Central memory CD4-positive, alpha-beta T cell (primary cell): ENCODE data around the gene ADA.

Experiments
- DNase-seq: peaks from one replicate; pipeline ENCODE4 v3.0.0; 2022

ADA gene

DNA sequence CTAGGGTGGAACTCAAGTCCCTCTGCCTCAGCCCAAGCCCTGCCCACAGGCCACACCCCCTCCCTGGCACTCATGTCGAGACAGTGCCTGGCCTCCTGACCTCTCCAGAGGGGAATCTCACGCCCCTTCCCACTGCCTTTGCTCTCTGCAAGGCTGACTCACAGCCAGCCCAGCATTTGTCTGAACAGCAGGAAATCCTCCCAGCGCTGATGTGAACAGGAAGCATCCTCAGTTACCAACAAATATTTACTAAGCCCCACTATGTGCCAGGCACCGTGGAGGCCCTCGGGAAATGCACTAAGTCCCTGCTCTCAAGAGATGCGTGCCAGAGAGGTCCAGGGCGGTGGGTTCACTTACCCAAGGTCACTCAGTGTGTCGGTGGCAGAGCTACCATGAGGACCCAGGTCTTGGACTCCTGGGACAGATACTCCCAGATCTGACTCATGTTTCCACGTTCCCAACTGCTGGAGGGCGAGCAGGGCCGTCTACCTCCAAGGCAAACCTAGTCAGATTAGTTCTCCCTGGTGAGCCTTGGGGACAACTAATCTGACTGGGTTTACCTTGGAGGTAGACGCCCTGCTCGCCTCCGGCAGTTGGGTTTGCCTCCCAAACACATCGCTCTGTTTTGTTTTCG lies 7.8 kb downstream of the ADA start:
- peak; percentile 70 for DNase-seq

DNA sequence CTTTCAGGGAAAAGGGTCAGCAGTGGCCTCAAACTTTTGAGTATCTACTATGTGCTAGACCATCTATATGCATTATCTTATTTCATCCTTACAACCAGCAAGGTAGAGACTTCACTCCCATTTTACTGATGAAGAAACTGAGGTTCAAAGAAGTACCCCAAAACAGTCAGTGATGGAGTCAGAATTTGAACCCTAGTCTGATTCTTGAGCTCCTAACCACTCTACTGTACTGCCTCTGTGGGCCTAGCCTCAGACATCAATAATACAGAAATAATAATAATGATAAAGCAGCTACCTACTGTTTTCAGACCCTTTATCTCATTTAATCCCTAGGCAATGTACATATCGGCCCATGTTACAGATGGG lies 8.4 kb downstream of the ADA start:
- DNase-seq = no peak

DNA sequence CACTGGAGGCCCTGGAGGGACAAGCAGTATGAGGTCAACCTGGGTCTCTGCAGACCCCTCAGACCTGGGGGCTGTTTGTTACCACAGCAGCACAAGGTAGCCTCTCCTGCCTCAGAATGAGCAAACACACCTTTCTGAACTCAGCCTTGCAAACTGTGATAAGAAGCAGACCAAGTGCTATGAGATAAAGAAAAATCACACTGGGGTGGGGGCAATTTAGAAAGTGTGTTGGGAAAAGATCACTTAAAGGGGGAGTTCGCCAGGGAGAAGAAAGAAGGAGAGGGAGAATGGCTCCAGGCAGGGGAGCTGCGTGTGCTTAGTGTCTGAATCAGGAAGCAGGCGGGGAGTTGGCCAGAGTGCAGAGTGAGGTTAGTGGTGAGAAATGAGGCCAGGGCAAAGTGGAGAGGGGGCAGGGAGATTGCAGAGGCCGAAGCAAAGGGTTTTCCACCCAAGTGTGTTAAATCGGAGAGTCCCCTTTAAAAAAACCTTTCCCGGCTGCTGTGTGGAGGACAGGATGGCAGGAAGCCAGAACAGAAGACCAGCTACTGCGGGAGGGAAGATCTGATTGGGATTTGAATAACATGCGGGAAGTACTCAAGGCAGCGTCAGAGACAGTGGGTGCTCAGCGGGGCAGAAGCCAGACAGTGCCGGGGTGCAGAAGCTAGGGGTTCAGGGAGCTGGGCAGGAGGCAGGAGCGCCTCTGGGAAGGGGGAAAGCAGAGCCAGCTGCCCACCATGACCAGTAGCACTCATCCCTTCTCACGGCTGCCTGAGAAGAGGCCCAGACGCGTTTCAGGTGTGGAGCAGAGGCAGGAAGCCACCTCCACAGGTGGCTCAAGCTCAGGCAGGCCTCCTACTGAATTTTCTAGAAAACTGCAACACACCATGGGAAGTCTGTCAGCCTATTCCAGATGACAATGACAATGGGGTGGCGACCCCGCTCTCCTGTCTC lies 9.0 kb downstream of the ADA start:
- DNase-seq = peak; percentile 41

DNA sequence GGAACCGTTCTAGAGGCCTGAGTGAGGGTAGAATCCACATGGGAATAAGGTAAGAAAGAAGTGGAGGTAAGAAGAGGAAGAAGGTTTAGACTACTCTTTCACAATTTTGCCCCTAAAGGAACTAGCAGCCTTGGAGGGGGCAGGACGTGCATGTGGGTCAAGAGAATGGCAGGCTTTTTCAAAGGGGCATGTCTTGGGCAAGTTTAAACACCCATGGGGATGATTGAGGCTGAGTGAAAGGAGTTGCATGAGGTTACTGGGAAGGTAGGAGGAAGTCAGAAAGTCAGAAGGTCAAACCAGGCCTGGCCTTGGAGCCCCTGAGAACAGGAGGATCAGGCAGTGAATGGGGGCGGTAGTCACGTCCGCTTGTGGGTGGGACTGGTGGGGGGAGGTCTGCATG lies 10.2 kb downstream of the ADA start:
- DNase-seq = no peak

DNA sequence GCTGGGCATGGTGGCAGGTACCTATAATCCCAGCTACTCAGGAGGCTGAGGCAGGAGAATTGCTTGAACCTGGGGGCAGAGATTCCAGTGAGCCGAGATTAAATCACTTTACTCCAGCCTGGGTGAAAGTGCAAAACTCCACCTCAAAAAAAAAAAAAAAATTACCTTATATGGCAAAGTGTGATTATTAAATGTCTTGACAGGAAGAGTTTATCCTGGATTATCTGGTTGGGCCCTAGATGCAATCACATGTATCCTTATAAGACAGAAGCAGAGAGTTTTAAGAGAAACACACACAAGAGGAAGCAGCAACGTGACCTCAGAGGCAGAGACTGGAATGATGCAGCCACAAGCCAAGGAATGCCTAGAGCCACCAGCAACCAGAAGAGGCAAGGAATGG lies 11.0 kb downstream of the ADA start:
- no peak for DNase-seq

DNA sequence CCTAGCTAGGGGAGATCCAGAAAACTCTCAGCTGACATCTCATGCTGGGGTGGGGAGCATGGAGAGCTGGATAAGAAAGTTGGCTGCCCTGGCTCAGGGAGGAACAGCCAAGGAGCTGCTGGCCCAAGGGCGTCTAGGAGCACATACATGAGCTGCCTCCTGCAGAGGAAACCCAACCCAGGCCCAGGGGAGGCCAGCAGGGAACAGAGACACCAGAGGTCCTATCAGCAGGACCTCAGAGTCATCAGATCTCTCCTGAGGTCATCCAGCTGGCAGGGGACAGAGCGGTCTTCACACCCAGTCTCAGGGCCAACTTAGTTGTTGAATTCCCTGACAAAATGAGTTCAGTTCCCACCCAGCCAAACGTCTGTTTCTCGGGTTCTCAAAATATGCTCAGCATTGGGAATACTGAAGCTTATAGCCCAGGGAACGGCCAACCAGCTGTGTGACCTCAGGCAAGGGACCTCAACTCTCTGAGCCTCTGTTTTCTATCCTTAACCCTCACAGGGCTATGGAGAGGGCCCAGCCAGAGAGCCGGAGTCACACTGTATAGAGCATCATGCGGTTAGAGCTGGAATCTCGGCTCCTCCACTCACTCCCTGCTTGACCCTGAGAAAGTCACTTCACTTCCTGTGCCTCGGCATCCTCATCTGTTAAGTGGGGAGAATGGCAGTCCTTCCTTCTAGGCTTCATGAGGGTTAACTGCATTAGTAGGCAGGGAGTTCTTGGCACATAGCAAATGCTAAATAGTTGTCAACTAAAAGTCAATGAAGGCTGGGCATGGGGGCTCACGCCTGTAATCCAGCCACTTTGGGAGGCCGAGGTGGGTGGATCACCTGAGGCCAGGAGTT lies 13.8 kb downstream of the ADA start:
- DNase-seq = no peak

DNA sequence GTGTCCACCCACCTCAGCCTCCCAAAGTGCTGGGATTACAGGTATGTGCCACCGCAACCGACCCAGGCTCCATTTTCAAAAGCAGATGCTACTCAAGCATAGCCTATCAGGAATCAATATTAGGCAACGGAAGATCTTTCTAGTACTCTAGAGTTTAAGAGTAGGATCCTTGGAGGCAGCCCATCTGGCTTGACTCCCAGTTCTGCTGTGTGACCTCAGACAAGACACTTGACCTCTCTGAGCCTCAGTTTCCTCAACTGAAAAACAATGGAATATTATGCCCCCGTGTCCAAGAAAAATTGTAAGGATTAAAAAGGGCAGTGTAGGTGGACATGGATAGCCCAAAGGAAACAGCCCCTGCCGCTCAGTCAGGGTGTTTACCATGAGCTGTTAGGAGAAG lies 14.5 kb downstream of the ADA start:
- no peak for DNase-seq

DNA sequence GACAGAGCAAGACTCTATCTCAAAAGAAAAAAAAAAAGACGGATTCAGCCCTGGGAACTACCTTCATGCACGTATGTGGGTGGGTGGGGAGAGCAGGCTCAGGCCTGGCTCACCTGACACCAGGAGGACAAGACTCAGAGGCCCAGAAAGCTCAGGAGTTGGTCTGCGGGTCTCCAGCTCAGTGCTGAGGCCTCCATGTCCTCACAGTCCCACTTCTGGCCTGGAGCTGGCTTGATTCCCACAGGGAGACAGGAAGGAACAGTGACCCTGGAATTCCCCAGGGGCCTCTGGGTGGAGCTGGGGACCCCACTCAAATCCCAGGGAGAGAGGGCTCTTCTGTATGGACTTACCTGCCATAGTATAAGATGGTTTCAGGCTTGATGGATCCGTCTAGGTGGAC lies 15.6 kb downstream of the ADA start:
- DNase-seq = no peak

DNA sequence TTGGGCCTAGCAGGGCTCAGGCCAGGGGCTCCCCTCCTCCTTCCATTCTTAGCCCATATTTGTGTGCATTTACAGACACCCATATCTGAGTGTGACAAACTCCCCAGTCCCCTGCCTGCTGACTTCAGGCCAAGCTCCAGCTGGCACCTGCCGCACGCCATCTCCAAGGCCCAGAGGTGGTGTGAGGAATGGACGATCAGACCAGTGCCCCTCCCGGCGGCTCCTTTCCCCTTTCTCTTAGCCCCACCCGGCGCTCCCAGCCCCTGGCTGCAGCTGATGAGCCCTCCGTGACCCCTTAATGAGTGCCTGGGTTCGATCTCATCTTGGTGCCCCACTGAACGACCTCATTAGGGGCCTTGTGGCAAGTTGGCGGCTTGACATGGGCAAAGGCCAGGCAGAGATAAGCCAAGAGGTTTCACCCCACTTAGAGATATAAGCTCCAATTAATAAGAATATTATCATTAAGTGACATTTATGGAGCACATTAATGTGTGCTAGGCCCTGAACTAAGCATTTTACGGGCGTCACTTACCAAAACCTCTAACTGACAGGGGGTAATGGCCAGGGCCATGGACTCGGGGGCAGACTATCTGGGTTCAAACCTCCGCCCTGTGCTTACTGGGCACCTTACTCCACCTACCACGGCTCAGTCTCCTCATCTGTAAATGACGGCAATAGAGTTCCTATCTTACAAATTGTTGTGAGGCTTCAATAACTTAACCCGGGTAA lies 17.5 kb downstream of the ADA start:
- no peak for DNase-seq

DNA sequence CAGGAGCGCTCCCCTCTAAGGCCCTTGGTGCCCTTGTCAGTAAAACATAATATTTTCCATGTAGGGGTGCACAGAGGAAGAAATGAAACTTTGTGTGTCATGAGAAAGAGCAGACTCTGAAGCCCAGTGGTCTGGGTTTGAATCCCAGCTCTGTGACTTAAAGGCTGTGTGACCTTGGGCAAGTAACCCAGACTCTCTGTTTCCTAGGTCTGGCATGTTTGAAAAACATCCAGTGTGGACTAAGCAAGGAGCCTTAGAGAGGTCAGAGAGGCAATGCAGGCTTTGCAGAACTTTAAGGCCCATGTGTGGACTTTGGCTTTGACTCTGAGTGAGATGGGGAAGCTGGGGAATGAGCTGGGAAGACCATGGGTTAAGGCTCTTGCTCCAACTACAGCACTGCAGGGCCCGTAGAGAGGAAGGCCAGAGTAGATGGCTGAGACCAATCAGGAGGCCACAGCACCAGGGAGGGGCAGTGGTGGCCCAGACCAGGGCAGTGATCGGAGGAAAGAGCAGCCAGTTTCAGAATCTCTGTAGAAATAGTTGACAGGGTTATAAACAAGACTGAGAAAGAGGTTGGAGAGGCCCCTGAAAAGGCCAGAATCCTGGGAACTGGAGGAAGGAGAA lies 18.2 kb downstream of the ADA start:
- DNase-seq = no peak

DNA sequence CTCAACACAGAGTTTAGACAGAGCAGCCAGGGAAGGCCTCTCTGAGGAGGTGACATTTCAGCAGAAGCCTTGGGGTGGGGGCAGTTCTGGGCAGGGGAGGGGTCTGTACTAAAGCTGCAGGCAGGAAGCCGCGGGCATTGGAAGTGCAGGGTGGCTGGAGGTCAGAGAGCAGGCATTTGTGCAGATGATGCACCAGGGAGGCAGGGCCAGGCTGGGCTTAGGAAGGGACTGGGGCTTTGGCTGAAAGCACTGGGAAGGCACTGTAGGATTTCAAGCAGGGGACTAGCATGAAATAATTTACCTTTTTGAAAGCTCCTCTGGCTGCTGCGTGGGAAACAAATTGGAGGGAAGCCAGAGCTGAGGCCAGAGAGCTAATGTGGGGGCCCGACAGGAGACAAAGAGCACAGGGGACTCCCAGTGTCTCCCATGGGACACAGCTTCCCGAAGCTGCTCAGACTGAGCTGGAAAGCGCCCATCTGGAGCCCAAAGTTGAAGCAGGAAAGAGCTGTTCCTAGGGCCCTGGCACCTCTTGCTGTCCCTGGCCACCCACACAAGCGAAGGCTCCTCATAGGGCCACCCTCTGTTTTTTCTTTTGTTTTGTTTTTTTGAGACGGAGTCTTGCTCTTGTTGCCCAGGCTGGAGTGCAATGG lies 19.3 kb downstream of the ADA start:
- no peak for DNase-seq

DNA sequence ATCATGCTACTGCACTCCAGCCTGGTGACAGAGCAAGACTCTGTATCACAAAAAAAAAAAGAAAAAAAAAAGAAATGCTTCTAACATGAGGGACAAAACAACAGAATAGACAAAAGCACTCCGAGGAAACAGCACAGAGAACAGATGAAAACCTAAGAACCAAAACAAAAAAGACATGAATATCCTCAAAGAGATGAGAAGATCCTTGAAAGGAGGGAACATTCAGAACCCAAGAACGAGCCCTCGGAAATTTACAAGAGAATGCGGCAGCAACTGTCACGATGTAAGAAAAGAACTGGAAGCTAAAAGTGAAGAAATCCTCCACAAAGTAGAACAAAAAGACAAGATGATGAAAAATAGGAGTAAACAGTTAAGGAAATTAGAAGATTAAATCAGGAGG lies 21.2 kb downstream of the ADA start:
- DNase-seq = no peak

DNA sequence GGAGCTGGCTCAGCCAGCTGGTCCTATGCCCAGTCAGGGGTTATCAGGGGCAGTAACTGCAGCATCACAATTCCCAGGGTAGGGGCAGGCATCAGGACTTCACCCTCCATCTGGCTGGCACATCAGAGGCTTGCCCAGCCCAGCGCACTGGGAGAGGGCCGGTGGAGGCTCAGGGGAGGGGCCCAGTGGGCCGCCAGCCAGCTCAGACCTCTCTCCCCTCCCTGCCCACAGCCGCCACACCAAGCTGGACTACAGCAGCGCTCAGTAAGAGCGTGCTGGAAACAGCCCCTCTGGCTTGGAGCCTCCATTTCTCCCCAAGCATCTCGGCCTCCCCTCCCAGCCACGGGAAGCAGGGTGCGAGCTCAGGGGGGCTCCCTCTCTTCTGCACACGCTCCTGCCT lies 22.0 kb downstream of the ADA start:
- no peak for DNase-seq

DNA sequence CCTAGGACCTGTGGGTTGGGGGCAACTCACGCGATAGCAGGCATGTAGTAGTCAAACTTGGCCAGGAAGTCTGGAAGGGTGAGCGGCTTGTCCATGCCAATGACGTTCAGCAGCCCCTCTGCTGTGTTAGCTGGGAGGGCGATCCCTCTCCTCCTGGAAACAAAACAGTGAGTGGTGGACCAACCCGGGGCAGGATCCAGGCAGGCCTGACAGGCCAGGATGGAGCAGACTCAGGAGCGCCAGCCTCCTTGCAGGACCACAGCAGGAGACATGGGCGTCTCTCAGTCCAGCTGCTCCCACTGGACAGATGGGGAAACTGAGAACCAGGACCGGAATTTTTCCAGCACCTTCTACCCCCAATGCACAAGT lies 22.5 kb downstream of the ADA start:
- no peak for DNase-seq

DNA sequence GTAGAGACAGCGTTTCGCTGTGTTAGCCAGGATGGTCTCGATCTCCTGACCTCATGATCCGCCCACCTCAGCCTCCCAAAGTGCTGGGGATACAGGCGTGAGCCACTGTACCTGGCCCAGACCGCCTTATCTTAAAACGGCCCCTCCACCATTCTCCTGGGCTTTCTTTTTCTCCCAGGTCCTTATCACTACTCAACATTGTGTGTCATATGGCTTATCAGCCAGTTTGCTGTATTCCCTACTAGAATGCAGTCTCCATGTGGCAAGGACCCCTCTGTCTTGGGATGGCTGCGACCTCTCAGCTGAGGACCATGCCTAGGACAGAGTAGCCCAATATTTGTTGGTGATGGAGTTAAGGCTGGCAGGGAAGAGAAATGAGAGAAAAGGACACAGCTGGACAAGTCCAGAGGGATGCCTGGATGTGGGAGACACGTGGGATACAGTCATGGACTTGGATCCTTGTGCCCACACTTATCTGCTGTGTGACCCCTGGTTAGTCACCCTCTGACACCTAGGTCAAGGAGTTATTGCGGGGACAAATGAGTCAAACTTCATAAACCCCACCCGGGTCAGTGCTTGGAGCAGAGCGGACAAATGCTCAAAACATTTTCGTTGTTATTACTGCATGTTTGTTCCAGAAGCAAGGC lies 24.0 kb downstream of the ADA start:
- no peak for DNase-seq

DNA sequence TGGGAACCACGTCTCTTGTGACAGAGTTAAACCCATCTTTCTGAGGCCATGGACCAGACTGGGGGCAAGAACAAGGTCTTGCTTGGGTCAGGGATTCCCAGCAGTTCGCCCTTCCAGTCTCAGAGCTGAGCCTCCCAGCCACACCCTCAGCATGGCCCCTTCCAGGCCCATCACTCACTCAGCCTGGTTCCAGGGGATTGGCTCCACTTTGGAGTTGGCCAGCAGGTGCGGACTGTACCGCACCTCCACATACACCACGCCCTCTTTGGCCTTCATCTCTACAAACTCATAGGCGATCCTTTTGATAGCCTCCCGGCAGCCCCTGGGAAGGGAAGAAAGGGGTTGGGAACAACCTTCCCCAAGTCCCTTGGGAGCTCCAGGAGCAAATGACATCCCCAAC lies 25.2 kb downstream of the ADA start:
- no peak for DNase-seq

DNA sequence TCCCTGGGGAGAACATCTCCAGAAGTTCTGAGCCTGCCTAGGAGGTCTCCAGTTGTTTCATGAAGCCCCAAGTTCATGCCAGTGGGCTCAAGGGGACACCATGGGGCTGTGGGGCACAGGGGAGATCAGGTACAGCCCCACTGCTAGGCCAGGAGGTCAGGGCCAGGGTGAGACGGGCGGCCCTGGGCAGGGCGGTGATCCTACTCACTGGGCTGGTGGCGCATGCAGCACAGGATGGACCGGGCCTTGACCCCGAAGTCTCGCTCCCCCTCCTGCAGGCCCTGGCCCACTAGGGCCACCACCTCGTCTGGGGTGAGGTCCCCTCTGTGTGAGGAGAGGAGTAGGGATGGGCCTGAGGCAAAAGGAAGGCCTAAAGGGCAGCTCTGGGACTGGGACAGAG lies 26.1 kb downstream of the ADA start:
- no peak for DNase-seq

DNA sequence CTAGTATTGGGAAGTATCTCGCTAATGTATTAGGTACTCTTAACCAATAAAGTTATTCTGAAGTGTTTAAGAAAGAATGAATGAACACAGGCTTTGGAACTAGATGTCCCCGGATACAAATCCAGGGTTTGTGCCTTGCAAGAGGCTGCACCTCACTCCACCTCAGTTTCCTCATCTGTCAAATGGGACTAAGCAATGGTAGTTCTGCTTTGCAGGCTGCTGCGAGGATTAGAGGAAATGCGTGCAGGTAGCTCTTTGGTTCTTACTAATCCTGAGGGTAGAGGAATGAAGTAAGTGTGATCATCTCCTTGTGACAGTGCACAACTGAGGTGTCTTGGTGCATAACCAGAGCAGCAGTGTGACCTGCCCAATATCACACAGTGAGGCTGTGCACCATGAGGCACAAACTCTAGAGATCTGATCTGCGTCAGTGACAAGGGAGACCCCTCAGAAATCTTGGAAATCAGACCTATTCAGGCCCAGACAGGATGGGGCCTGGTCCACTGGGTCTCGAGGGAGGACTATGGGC lies 26.7 kb downstream of the ADA start:
- no peak for DNase-seq

DNA sequence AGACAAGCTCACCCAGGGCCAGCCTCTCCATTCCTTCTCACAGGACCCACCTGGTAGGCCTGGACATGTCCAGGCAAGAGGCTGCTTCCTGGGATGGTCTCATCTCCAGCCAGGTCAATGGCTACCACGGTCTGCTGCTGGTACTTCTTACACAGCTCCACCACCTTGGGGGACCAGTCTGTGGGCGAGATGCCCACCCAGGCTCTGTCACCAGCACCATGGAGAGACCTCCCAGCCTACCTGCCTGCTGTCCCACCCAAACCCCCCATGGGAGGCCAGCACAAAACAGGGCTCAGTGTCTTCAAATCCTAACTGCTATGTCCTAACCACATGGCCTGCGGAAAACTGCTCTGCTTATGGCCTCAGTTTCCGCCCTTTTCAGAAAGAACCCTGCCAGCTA lies 27.3 kb downstream of the ADA start:
- no peak for DNase-seq

DNA sequence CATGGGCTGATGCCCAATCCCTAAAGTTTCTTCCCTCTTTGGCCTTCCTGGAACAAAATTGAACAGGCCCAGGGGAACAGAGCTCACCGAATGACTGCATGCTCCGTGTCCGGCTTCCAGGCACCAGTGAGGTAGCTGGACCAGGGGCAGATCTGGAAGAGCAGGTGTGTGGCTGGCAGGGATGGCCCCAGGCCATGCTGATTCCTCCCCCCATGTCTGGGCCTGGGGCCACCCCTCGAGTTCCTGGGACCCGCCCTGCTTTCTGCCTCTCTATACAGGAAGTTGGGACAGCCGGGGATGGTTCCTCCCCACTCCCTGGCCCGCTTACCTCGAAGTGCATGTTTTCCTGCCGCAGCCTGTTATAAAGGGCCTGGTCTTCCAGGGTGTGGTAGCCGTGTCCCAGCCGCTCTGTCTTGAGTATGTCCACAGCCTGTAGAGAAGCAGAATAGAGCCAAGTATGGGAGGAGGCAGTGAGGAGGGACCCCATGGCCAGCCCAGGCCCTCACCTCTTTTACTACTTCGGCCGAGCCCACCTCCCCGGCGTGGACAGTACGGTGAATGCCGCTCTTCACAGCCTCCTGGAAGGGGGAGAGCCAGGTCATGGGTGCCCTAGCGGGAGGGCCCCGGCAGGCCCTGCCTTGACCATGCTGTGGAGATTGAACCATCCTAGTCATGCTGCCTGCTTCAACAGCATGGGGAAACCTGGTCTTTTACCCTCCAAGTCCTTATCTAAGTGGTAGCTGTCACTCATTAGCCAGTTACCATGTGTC lies 28.8 kb downstream of the ADA start:
- no peak for DNase-seq
